ENCODE measurements around the gene ABCC6.
A peak's percentile ranks its signal among the peaks of the same experiment; 100 is the strongest.
"Not testable (repeated sequence)": the region's sequence is repeated elsewhere in the genome, so short reads cannot be mapped to it uniquely, and the experiment has no call there.

Gene ABCC6

DNA sequence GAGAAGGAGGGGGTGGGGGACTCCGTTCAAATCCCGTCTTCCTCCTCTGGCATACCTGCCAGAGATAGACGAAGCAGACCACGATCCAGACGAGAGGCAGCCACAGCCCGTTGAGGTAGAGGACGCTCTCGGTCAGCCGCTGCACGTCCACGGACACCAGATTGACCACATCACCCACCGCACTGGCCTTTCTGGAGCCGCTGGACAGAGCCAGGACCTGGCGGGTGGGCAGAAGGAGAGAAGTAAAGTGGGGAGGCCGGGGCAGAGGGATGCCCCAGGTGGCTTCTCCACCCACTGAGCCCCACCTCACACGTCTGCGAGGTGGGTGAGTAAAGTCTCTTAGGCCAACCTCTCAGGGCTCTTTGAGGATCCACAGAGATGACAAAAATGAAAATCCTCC lies 25.3 kb downstream of the ABCC6 start:
- intact Hi-C loops (cut with DNase I) = no loop called here

DNA sequence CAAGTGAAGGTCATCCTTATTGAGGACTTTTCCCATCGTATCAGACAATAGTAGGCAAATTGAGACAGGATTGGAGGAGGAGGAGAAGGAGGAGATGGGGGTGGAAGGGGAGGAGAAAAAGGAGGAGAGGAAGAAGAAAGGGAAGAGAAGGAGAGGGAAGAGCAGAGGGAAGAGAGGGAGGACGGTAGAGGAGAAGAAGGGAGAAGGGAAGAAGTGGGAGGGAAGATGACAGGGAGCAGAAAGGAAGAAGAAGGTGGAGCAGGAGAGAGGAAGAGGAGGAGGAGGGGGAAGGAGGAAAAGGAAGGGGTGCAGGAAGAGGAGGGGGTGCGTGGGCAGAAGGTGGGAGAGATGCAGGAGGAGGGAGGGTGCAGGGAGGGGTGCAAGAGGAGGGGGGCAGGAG lies 26.0 kb downstream of the ABCC6 start:
- intact Hi-C loops (cut with DNase I) = no loop called here

More for the DNA sequence above, 25.3 kb downstream of the ABCC6 start:
- DNase-seq = no peak

DNA sequence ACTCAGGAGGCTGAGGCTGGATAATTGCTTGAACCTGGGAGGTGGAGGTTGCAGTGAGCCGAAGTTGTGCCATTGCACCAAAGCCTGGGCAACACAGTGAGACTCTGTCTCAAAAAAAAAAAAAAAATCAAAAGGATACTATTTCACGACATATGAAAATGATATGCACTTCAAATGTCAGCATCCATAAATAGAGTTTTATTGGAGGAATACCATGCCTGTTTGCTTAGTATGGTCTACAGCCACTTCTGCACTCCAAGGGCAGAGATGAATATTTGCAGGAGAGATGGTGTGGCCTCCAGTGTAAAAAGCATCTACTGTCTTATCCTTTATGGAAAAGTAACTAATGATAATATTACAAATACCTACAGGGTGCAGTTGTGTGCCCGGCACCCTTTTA lies 27.2 kb downstream of the ABCC6 start:
- no peak for DNase-seq
- intact Hi-C loops (cut with DNase I) = no loop called here

More for the DNA sequence above, 26.0 kb downstream of the ABCC6 start:
- DNase-seq = no peak

DNA sequence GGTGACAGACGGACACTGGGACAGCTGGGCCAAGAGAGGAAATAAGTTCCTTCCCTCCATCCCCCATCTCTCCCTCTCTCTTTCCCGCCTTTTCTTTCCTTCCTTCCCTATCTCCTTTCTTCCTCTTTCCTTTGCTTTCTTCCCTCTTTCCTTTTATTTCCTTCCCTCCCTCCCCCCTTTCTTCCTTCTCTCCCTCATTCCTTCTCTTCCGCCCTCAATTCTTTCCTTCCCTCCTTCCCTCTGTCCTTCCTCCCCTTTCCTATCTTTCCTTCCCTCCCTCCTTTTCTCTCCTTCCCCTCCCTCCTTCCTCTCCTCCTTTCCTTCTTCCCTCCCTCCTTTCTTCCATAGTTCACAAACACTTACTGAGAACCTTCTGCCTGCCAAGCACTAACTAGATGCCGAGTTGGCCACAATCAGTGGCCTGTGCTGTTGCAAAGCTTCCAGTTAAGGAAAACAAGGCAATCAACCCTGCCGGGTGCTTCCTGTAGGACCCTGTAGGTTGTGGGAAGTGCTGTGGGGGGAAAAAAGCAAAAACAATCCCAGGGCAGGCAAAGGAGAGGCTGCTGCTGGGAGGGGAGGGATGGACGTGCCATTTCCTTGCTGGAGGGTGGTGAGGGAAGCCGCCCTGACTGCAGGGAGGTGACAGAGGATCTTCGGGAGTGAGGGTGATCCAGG lies 31.7 kb downstream of the ABCC6 start:
- intact Hi-C loops (cut with DNase I) = no loop called here
- no peak for DNase-seq

GRCh38 chr16:16190966-16191365 lies 32.3 kb downstream of the ABCC6 start:
- DNase-seq; intact Hi-C loops (cut with DNase I): not testable (repeated sequence)

- no peak for DNase-seq
- intact Hi-C loops (cut with DNase I) = no loop called here
Observed at GRCh38 chr16:16190546-16190945, 32.7 kb downstream of the ABCC6 start.

- DNase-seq = no peak
- intact Hi-C loops (cut with DNase I) = no loop called here
Observed at GRCh38 chr16:16189842-16190241, 33.5 kb downstream of the ABCC6 start.

DNA sequence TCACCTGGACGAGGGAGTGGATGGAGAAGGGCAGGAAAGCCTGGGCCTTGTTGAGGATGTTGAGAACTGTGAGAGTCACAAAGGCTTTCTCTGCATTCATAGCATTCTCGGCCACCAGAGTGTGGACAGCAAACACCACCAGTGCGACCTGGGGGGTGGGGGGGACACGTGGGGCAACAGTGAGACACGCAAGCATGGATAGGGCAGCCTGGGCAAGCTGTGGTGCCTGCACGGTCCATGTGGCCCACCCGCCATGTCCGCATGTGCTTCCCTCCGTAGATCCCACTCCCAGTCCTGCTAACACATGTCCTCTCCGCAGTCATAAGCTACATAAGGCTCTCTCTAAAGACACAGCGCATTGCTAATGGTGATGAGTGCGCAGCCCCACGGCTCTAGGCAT lies 34.5 kb downstream of the ABCC6 start:
- no peak for DNase-seq
- intact Hi-C loops (cut with DNase I) = no loop called here

DNA sequence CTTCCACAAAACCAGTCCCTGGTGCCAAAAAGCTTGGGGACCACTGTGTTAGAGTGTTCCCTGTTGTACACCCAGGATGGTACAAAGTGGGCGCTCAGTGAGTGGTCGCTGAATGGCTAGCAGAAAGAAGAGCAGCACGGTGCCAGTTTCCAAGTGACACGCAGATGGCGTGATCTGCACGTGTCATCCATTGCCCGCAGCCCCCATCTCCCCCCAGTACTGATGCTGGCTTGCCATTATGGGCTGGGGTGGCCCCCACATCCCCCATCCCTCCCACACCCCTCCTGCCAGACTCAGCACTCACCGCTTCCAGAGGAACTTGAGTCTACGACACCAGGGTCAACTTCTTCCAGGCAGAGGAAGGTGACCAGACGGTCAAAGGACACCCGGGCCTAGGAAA lies 36.5 kb downstream of the ABCC6 start:
- intact Hi-C loops (cut with DNase I) = no loop called here
- no peak for DNase-seq

GRCh38 chr16:16185095-16185494 lies 38.2 kb downstream of the ABCC6 start:
- intact Hi-C loops (cut with DNase I) = no loop called here
- no peak for DNase-seq

DNA sequence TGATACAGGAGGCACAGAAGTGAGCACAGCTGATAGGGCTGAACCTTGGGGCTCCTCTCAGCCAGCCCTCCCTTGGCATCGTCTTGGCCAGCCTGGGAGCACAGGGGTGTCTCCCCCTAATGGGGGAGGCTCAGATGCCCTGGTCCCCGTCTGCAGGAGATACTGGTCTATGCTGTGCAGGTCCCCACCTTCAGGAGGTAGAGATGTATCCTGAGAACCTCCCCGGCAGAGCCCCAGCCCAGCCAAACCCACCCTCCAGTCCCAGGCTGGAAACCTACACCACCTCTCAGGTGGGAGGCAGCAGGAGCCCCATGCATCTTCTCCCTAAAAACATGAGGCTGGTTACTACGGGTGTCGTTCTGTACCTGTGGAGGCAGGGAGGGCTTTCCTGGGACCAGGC lies 38.7 kb downstream of the ABCC6 start:
- DNase-seq = no peak
- intact Hi-C loops (cut with DNase I) = no loop called here

- intact Hi-C loops (cut with DNase I) = no loop called here
- DNase-seq = no peak
Observed at GRCh38 chr16:16183562-16183961, 39.7 kb downstream of the ABCC6 start.

GRCh38 chr16:16182918-16183317 lies 40.4 kb downstream of the ABCC6 start:
- DNase-seq = no peak
- intact Hi-C loops (cut with DNase I) = no loop called here

- intact Hi-C loops (cut with DNase I); DNase-seq: not testable (repeated sequence)
Observed at GRCh38 chr16:16181748-16182147, 41.5 kb downstream of the ABCC6 start.

- no peak for DNase-seq
- intact Hi-C loops (cut with DNase I) = no loop called here
Observed at GRCh38 chr16:16178455-16179162, 44.7 kb downstream of the ABCC6 start.

- intact Hi-C loops (cut with DNase I) = no loop called here
- no peak for DNase-seq
Observed at GRCh38 chr16:16176328-16176727, 47.0 kb downstream of the ABCC6 start.

DNA sequence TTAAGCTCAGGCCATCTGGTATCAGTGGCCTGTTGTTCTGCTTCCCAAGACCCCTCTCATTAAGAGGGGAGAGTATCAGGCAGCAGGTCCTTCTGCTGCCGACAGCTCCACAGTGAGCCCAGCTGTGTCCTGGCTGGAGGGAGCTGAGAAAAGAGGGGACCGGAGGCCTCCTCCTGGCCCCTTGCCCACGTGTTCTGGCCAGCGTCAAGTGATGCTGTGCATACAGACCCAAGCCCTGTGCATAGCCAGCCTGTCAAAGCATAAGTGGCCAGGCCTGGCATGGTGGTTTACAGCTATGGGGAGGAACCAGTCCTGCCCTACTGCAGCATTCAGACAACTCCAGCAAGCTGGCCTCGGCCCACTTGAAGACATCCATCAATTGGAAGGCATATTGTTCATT lies 48.0 kb downstream of the ABCC6 start:
- intact Hi-C loops (cut with DNase I) = no loop called here
- peak in 3 of 42 donors; percentile 11 to 22 (median 21) for DNase-seq

GRCh38 chr16:16172991-16173390 lies 50.3 kb downstream of the ABCC6 start:
- no peak for DNase-seq
- intact Hi-C loops (cut with DNase I) = no loop called here

GRCh38 chr16:16171332-16171919 lies 51.9 kb downstream of the ABCC6 start:
- intact Hi-C loops (cut with DNase I) = no loop called here
- DNase-seq = no peak

- no peak for DNase-seq
- intact Hi-C loops (cut with DNase I) = no loop called here
Observed at GRCh38 chr16:16169615-16170014, 53.7 kb downstream of the ABCC6 start.

DNA sequence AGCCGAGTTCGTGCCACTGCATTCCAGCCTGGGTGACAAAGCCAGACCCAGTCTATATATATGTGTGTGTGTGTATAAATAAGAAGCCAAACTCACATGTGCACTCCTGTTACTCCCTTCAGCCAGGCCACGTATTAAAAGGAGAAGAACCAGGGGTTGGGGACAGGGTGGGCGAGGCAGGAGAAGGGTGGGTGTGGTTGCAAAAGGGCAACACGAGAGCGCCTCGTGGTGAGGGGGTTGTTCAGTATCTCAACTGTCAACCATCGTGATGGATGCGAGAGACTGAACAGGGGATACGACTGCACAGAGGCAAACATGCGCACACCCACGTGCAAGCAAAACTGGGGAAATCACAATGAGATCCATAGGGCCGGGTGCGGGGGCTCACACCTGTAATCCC lies 54.9 kb downstream of the ABCC6 start:
- no peak for DNase-seq
- intact Hi-C loops (cut with DNase I) = no loop called here
